Stromal cell of bone marrow (primary cell): ENCODE measurements around the gene CAMKMT.

ENCODE experiments used
- DNase-seq: peaks from one replicate; pipeline ENCODE4 v3.0.0-alpha.2; 2012; ENCODE audit warnings: low read depth

Gene CAMKMT

GRCh38 chr2:44692821-44693220, 331.1 kb downstream of the CAMKMT start:
- DNase-seq, result no peak

DNA sequence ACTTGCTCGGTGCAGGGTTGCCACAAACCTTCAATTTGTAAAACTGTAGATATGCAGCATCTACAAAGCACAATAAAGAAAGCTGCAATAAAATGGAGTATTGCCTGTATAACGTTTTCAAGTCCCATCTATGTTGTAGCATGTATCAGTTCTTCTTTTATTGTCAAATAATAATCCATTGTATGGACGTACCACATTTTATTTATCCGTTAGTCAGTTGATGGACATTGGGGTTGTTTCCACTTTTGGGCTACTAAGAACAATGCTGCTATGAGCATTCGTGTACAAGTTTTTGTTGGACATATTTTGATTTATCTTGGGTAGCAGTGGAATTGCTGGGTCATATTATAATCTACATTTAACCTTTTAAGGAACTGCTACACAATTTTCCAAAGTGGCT, 339.1 kb downstream of the CAMKMT start:
- no peak for DNase-seq

DNA sequence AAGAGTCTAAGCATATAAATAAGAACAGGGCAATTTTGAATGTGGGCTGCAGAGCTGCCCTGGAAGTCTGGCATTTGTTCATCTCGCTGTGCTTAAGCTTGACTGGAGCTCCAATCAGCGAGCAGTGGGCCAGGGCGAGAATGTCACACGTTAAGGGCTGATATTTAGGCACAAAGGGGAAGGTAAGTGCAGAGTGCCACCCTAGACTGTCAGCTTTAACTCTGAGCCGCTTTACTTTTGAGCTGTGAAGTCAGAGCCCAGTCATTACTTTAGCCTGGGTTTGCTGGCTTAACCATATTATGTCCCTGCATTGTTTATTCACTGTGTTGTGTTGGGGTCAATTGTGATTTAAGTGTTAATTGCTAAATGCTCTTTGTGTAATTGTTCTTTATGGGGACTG, 343.6 kb downstream of the CAMKMT start:
- DNase-seq, result no peak

GRCh38 chr2:44705876-44706480, 344.2 kb downstream of the CAMKMT start:
- no peak for DNase-seq

- no peak for DNase-seq
These were observed 345.2 kb downstream of the CAMKMT start for GRCh38 chr2:44706681-44707553.

- no peak for DNase-seq
These were observed 346.4 kb downstream of the CAMKMT start for GRCh38 chr2:44707945-44708660.

DNA sequence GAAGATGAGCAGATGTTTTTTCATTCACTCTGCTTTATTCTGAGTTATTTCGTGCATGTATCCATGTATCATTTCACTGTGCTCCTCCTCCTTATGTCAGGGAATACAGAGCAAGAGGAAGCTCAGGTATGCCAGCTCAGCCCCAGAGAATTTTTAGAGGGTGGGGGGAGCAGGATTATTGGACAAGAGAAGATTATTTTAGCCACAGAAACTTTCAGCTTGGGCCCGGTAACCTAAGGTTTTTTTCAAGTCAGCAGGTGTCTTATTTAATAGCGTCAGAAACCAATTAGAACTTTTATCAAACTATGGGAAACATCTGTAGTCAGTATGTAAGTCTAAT, 346.9 kb downstream of the CAMKMT start:
- DNase-seq, result no peak

DNA sequence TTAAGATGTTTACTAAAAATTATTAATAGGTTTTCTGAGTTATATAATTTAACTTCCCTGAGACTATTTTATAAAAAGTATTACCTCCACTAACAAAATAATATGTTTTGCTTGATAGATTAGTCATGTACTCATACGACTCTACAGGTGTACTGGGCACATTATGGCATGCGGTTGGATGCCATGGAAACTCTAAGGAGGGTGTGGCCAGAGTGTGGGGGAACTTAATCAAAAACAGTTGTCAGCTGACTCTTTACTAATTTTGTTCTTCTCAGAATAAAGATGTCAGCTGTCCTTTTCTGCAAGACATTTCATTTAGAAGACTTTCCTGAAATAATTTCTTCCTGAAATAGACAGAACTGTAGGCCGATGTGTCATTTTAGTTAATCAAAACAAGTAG, 351.4 kb downstream of the CAMKMT start:
- DNase-seq, result no peak

DNA sequence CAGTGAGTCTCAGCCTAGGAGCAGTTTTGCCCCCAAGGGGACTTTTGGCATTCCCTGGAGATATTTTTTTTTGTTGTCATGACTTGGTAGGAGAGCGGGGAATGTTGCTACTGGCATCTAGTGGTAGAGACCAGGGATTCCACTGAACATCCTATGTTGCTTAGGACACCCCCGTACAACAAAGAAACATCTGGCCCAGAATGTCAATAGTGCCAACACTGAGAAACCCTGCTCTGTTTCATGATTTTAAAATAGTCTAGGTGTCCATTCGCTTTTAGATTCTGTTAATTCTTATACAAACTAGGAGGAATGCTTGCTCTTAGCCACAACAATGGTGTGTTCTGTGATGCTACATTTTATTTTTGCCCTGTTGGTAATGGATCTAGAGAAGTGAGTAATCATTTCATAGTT, 353.9 kb downstream of the CAMKMT start:
- peak; percentile 19 for DNase-seq

DNA sequence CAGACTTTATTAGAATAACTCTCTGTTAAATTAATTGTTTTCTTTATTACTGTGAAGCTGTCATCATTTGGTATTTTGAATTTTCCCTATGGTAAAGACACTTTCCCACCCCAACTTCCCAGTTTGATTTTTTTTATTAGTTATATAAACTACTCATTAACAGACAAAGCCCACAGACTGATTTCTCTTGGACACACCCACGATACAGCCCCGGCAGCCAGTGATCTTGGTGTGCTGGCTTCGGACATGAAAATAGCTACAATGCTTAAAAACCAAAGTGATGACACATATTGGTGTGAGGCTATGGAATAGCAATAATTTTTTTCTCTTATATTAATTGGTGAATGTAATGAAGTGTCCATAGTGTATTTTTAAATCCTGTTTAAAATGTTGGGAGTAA, 354.4 kb downstream of the CAMKMT start:
- no peak for DNase-seq

- DNase-seq, result no peak
These were observed 356.7 kb downstream of the CAMKMT start for GRCh38 chr2:44718431-44718830.

DNA sequence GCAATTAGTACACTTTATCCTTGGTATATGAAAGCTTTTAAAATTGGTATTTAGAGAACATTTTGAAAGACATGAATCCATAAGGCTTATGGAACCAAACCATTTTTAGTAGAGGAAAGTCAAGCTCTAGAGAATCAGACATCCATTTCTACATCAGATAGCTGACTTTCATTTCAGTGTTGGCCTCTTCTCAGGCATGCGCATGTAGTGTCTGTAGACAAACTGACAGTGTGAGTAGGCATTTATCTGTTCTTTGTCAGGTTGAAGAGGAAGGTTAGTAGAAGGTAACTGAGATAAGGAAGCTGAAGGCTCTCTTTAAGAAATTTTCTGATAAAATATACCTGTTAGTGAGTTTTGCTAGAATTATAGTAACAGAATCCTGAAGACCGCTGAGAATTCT, 357.8 kb downstream of the CAMKMT start:
- no peak for DNase-seq

DNA sequence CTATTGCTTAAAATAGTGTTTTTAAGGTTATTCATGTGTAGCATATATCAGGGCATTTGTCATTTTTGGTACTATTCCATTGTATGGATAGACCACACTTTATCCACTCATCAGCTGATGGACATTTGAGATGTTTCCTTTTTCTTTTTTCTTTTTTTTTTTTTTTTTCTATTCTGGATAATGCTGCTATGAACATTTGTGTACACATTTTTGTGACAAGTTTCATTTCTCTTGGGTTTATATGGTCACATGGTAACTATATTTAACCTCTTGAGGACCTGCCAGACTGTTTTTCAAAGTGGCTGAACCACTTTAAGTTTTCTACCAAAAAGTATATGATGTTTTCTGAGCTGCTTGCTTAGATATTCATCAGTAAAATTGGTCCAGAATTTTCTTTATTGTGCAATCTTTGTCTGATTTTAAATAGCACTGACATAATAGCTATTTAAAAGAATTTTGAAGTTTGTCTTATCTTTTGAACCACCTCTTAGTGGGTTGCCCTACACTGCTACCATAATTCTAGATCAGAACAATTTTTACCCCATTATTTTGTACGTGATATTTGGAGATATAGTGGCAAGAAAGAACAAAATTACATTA, 360.4 kb downstream of the CAMKMT start:
- DNase-seq, result peak; percentile 31

- DNase-seq, result no peak
These were observed 362.2 kb downstream of the CAMKMT start for GRCh38 chr2:44723921-44724320.

DNA sequence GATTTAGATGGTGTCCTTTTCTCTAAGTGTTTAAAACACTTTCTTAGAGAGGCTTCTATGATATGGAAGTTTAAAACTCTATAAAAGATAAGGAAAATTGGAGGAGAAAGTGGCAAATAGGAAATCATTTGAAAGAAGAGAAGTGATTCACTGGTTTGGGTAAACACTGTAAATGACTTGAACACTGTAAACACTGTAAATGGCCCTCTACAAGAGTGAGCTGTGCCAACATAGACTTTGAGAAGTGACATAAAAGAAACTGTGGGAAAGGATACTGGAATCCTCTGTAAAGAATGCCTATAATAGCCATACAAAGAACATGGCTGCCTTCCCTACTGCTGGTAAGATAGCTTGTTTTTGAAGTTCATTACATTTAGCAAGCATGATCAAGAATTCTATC, 368.8 kb downstream of the CAMKMT start:
- DNase-seq, result no peak

DNA sequence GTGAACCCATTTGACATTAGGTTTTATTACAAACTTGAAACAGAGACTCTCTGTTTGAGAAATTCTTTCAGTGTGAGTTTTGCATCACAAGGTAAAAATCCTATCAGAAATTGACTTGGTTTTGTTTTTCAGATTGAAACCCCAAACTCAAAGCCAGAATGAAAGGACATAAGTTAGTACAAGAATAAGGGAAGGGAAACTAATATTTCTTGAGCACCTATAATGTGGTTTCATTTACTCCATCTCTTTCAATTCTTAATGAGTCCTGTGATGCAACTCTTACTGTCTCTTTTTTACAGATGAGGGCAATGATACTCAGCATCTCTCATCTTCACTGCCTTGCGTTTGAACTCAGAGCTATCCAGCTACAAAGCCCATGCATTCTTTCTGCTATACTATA, 369.8 kb downstream of the CAMKMT start:
- DNase-seq, result no peak

GRCh38 chr2:44736270-44736942, 374.7 kb downstream of the CAMKMT start:
- no peak for DNase-seq

DNA sequence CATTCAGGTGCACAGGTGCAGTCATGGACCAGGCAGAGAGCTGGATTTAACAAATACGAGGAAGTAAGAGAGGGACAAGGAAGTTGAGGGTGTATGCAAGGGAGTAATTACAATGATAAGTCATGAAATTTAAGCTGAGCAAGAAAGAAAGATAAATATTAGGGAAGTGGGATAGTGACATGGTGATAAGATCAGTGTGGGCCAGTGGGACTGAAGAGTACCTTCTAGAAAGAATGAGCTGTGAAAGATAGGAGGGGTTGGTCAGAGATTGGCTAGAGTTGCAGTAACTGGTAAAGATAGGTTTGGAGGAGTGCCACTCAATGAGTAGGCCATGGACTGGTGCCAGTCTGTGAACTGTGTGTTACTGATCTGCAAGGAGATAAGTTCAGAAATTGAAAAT, 378.9 kb downstream of the CAMKMT start:
- DNase-seq, result no peak

DNA sequence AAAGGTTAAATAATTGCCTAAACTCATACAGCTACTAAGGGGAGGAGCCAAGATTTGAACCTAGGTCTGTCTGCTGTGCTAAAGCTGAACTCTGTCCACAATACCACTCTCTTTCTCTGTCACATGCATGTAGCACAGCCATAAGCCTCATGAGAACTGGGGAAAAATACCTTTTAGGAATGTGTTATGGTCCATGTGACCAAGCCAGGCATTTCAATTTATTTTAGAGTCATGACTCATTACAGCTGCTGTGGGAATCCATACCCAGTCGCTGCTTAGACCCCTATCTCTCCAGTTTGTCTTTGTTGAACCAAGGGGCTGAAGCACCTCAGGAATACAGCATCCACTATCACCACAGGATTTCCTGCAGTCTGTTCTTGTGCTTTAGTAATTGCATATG, 379.8 kb downstream of the CAMKMT start:
- DNase-seq, result no peak

DNA sequence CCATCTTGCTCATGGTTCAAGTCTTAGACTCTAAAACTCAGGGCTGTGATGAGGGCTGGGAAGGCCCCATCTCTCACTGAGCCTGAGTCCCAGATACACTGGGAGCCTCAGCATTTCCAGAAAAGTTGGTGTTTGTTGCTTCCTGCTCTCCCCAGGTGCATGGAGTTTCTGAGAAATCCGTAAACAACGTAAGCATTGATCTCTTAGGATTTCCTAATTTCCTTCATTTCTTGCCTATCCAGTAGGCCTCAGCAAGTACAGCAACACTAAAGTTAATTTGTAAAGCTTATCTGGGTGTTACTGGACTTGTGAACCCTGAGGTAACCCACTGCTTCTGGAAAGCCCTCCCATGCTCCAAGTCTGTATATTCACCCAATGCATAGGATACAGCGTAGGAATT, 380.3 kb downstream of the CAMKMT start:
- DNase-seq, result no peak

GRCh38 chr2:44743473-44743872, 381.7 kb downstream of the CAMKMT start:
- DNase-seq, result no peak
